B cell (primary cell): ENCODE data around the gene PLCD1. TPM values are rescaled to one million over a fixed set of nuclear protein-coding genes. Genes with fewer than 3 reads are reported as not detected.

Experiments used
- polyA plus RNA-seq: library from polyadenylated mRNA; depleted of rRNA; stranded (reverse); fragments of >200 nt; gene quantifications from 2 replicates; pipeline ENCODE4 v1.2.3, GENCODE V29; 2012
- small RNA-seq: library from RNA; depleted of rRNA; stranded (forward); fragments of <200 nt; gene quantifications from one replicate; pipeline ENCODE3, GENCODE V24; 2012; ENCODE audit warnings: low replicate concordance, low read depth; ENCODE audit not compliant: insufficient read length
- total RNA-seq, 2 donors: library from RNA; stranded (reverse); fragments of 120-200 nt in 1 of 2; gene quantifications; 1 replicate in 1 of 2; 2 replicates in 1 of 2; pipeline versions ENCODE4 v1.2.3 to v1.2.4, GENCODE V29; 2013 to 2022

Gene PLCD1
- total and polyA plus RNA-seq, 2 donors (not counting 1 experiment from before 2014, with no cell fraction given): 5.8 to 10.1 TPM

Small RNA genes lying within 50 kb of the gene (small RNA-seq; reads per million reads assigned to genes)
- gene MIR26A1: 26.0 reads per million, percentile 91 among the genes with 10 or more reads in this experiment
- gene RF00019: not detected

Other genes starting within 250 kb of the PLCD1 start
- gene CTDSPL, start 167.8 kb downstream of the PLCD1 start, total RNA-seq: not detected in 2 replicates
- gene CTDSPL, start 167.8 kb downstream of the PLCD1 start, polyA plus RNA-seq: 0.27 TPM in 1 of 2 replicates, not detected in the other
- 32.9 and 35.2 TPM in 2 replicates for gene VILL, start 38.9 kb downstream of the PLCD1 start, total RNA-seq
- 44.1 and 46.4 TPM in 2 replicates for gene VILL, start 38.9 kb downstream of the PLCD1 start, polyA plus RNA-seq
- 0.83 and 2.1 TPM in 2 replicates for gene DLEC1, start 9.6 kb upstream of the PLCD1 start, total RNA-seq
- 0.52 TPM in 2 replicates for gene DLEC1, start 9.6 kb upstream of the PLCD1 start, polyA plus RNA-seq
- 87.4 and 98.4 TPM in 2 replicates for gene ACAA1, start 107.5 kb upstream of the PLCD1 start, total RNA-seq
- gene ACAA1, start 107.5 kb upstream of the PLCD1 start, polyA plus RNA-seq: 143 and 176 TPM in 2 replicates
- 52.3 and 55.0 TPM in 2 replicates for gene MYD88, start 109.0 kb upstream of the PLCD1 start, total RNA-seq
- gene MYD88, start 109.0 kb upstream of the PLCD1 start, polyA plus RNA-seq: 29.3 and 48.0 TPM in 2 replicates
- 37.9 and 41.5 TPM in 2 replicates for gene OXSR1, start 135.9 kb upstream of the PLCD1 start, total RNA-seq
- 15.5 and 21.2 TPM in 2 replicates for gene OXSR1, start 135.9 kb upstream of the PLCD1 start, polyA plus RNA-seq
- 0.70 and 0.91 TPM in 2 replicates for gene SLC22A13, start 236.2 kb upstream of the PLCD1 start, total RNA-seq
- gene SLC22A13, start 236.2 kb upstream of the PLCD1 start, polyA plus RNA-seq: 0.31 TPM in 1 of 2 replicates, not detected in the other